ENCODE results near the gene ITFG1.

The ITFG1 gene

DNA sequence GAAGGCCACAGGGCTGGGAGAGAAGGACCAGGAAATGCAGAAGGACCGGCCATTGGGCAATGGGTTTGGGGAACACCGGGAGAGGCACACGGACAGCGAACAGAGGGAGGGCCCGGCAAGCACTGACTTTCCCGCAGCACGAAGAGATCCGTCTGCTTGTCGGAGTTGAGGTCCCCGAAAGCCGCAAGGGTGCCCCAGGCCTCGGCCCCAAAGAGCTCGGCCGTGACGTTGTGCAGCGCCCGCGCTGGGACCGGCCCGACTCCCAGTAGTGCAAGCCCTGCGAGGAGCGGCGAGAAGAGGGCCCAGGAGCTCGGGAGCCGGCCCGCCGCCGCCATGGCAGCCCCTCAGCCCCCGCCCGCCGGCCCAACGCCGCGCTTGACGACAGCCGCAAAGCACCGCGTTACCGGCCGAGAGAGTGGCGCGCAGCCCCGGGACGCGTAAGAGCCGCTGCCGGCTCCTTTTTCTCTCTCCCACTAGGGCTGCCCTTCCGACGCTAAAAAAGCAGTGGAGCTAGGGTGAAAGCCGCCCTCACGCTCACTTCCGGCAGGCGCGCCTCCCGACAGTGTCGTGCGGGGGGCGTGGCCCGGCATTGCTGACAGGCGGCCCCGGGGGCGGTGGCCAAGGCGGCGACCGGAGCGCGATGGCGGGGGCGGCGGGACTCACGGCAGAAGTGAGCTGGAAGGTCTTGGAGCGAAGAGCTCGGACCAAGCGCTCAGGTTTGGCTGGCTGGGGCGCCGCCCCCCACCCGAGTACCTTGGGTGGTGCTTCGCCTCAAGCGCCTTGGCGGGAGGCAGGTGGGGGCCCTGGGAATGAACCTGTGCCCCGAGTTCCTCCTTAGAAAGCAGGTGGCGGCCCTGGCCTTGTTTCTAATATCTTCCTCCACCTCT, at the start of gene ITFG1, which contains the start of gene PHKB:
Gene ITFG1, minus strand, starts transcription at position 353 of the 887 bp plus-strand sequence. Its CDS starts 18 bp downstream, at position 335.
Gene PHKB, plus strand, starts transcription at position 621 of the 887 bp plus-strand sequence. Its CDS starts 20 bp downstream, at position 641.
- ATAC-seq, result peak; percentile 88
- no peak for TF ChIP-seq PPARA (CRISPR knock-in tag; IDR thresholded peaks at IDR 0.05; ENCODE audit: borderline replicate concordance)
- no peak for TF ChIP-seq TSHZ2 (CRISPR knock-in tag; IDR thresholded peaks at IDR 0.05)
- TF ChIP-seq CSDC2 (CRISPR knock-in tag; IDR thresholded peaks at IDR 0.05), result no peak
- no peak for TF ChIP-seq ZNF565 (CRISPR knock-in tag; conservative IDR thresholded peaks at IDR 0.05; ENCODE audit: low read depth)
- no peak for TF ChIP-seq PATZ1 (CRISPR knock-in tag; IDR thresholded peaks at IDR 0.05; ENCODE audit: borderline replicate concordance)
- TF ChIP-seq ISL1 (CRISPR knock-in tag; IDR thresholded peaks at IDR 0.05), result no peak
- TF ChIP-seq POU6F1 (CRISPR knock-in tag; IDR thresholded peaks at IDR 0.05; ENCODE audit: borderline replicate concordance, low read depth), result no peak
- no peak for TF ChIP-seq ZNF8 (CRISPR knock-in tag; IDR thresholded peaks at IDR 0.05)
- TF ChIP-seq TCF4 (CRISPR knock-in tag; IDR thresholded peaks at IDR 0.05; ENCODE audit: borderline replicate concordance), result no peak
- no peak for TF ChIP-seq OSR1 (CRISPR knock-in tag; IDR thresholded peaks at IDR 0.05)

DNA sequence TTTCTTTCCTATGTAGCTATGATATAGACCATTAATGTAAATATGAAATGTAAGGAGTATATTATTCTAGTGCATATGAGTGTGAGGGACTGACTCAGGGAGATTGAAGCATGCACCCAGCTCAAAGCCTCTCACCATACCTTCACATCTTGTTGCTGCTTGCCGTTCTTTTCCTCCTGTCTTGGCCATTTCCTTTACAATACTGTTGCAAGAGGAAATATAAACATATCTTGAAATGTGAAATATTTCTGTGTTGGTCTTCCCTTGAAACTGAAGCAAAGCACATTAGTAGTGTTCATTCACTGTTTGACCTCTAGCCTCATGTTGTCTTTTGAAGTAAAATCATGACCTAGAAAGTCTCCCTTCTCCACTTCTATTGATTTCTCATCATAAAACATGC, 46.8 kb upstream of the ITFG1 start:
- ATAC-seq, result no peak
- TF ChIP-seq PATZ1 (CRISPR knock-in tag; IDR thresholded peaks at IDR 0.05; ENCODE audit: borderline replicate concordance), result no peak

GRCh38 chr16:47506800-47507199, 45.9 kb upstream of the ITFG1 start:
- ATAC-seq, result no peak
- no peak for TF ChIP-seq ZC3H10 (CRISPR knock-in tag; IDR thresholded peaks at IDR 0.05)
- no peak for TF ChIP-seq PPARA (CRISPR knock-in tag; IDR thresholded peaks at IDR 0.05; ENCODE audit: borderline replicate concordance)
- TF ChIP-seq TCF4 (CRISPR knock-in tag; IDR thresholded peaks at IDR 0.05; ENCODE audit: borderline replicate concordance), result no peak
- TF ChIP-seq SNAI2 (CRISPR knock-in tag; IDR thresholded peaks at IDR 0.05), result no peak
- no peak for TF ChIP-seq ZFP3 (CRISPR knock-in tag; IDR thresholded peaks at IDR 0.05)
- TF ChIP-seq BACH2 (CRISPR knock-in tag; IDR thresholded peaks at IDR 0.05; ENCODE audit: borderline replicate concordance), result no peak
- no peak for TF ChIP-seq TSHZ2 (CRISPR knock-in tag; IDR thresholded peaks at IDR 0.05)
- TF ChIP-seq ZNF70 (CRISPR knock-in tag; IDR thresholded peaks at IDR 0.05), result no peak
- TF ChIP-seq GLIS3 (CRISPR knock-in tag; IDR thresholded peaks at IDR 0.05), result no peak
- TF ChIP-seq PATZ1 (CRISPR knock-in tag; IDR thresholded peaks at IDR 0.05; ENCODE audit: borderline replicate concordance), result no peak
- no peak for TF ChIP-seq ARNTL (CRISPR knock-in tag; IDR thresholded peaks at IDR 0.05; ENCODE audit: borderline replicate concordance, low read depth)
